Measurements from ENCODE around the gene LAMA4. TPM values are rescaled to one million over a fixed set of nuclear protein-coding genes. Genes with fewer than 3 reads are reported as not detected.

The LAMA4 gene
- total and polyA plus RNA-seq, 3 donors from 2014 or later: 37.6 to 61.0 (median 49.2) TPM

- H3K27me3 ChIP-seq: no peaks in the 10 kb centered on the region
- intact Hi-C loops (cut with DNase I; ENCODE audit: low total_unique reads): no loop called here
- H3K4me3 ChIP-seq: no peak overlapping the region
- TF ChIP-seq POLR2A (IDR thresholded peaks at IDR 0.05): no peak
- no peak for TF ChIP-seq CTCF (IDR thresholded peaks at IDR 0.05)
- H3K36me3 ChIP-seq (ENCODE audit: low read depth, missing control alignments): no peaks in the 10 kb centered on the region
- no peaks in the 10 kb centered on the region for H3K4me1 ChIP-seq
- H3K27ac ChIP-seq: no peak overlapping the region
- 72 to 82% methylated on average over 3 of the region's 3 CpGs for WGBS, 2 donors
- no peaks in the 10 kb centered on the region for H3K9me3 ChIP-seq
- no peak for DNase-seq
These were observed 191.4 kb downstream of the LAMA4 start for GRCh38 chr6:112062966-112063365.

GRCh38 chr6:112061605-112062004 is 192.8 kb downstream of the LAMA4 start:
- intact Hi-C loops (cut with DNase I; ENCODE audit: low total_unique reads): no loop called here
- Histone ChIP-seq H3K27ac (no peak overlapping the region), H3K27me3 (no peaks in the 10 kb centered on the region), H3K4me1 (no peaks in the 10 kb centered on the region), H3K4me3 (no peak overlapping the region), H3K36me3 (ENCODE audit: low read depth, missing control alignments) (no peaks in the 10 kb centered on the region), H3K9me3 (no peaks in the 10 kb centered on the region)
- TF ChIP-seq CTCF (IDR thresholded peaks at IDR 0.05): no peak
- no peak for TF ChIP-seq POLR2A (IDR thresholded peaks at IDR 0.05)
- 77 to 79% methylated on average over 4 of the region's 4 CpGs for WGBS, 2 donors
- DNase-seq: no peak

Small RNA genes lying within 50 kb of the gene (small RNA-seq; reads per million reads assigned to genes)
- gene RNU6-1226P: 0 reads per million in 2 donors

Other genes with a start within 250 kb of the LAMA4 start
- gene CCN6, start 200.5 kb downstream of the LAMA4 start, total RNA-seq: 1 to 10 TPM in 1 of 2 donors, under 1 TPM in 1; 0.99 to 3.5 TPM
- gene CCN6, start 200.5 kb downstream of the LAMA4 start, polyA plus RNA-seq (ENCODE audit: insufficient read depth, low read depth, low replicate concordance): 6.8 TPM
- 10 to 100 TPM; 59.3 to 62.1 TPM for gene TUBE1, start 167.1 kb downstream of the LAMA4 start, total RNA-seq
- gene TUBE1, start 167.1 kb downstream of the LAMA4 start, polyA plus RNA-seq (ENCODE audit: insufficient read depth, low read depth, low replicate concordance): 76.3 TPM
- gene FAM229B, start 167.0 kb downstream of the LAMA4 start, total RNA-seq: 100 to 1,000 TPM; 111 to 202 TPM
- 724 TPM for gene FAM229B, start 167.0 kb downstream of the LAMA4 start, polyA plus RNA-seq (ENCODE audit: insufficient read depth, low read depth, low replicate concordance)
- 1 to 10 TPM; 2.1 to 3.8 TPM for gene RFPL4B, start 92.8 kb upstream of the LAMA4 start, total RNA-seq
- 2.4 TPM for gene RFPL4B, start 92.8 kb upstream of the LAMA4 start, polyA plus RNA-seq (ENCODE audit: insufficient read depth, low read depth, low replicate concordance)

Data from testis (tissue), 3 donors.